HepG2 (cell line): Measurements from ENCODE around the gene EPS8. TPM values are rescaled to one million over a fixed set of nuclear protein-coding genes. Genes with fewer than 3 reads are reported as not detected.

ENCODE experiments used
- ATAC-seq: fragments of 200-7000 bp; cut with Tn5 transposase; 3 replicates; pipeline ENCODE4 v1.9.1; 2020; ENCODE audit warnings: mild to moderate bottlenecking, moderate library complexity
- BruUV-seq: library from RNA; stranded (reverse); fragments of 400-500 nt; replicated peaks from 2 replicates; lab custom pipeline; 2021; lab: Mats Ljungman, UMichigan
- CTCF ChIA-PET: fragments of 300-600 bp; formaldehyde crosslinking; extraction: SDS; loops from one replicate; lab custom pipeline; 2021; ENCODE audit warnings: low total read pairs, inconsistent platforms, low intra/inter-chr PET ratio; lab: Yijun Ruan, JAX
- POLR2A ChIA-PET: fragments of 350-600 bp; sonication (Branson Sonifier 250); formaldehyde crosslinking; loops from one replicate; lab custom pipeline; 2020; ENCODE audit warnings: antibody characterized with exemption, inconsistent platforms; lab: Yijun Ruan, JAX
- DNase-seq: peaks from one replicate; pipeline ENCODE4 v3.0.0-alpha.2; 2015; ENCODE audit warnings: low spot score
- FAIRE-seq: peaks from 3 replicates; lab custom pipeline; 2011; peaks lifted over from hg19 to GRCh38; lab: Jason Lieb, UNC
- H2AFZ ChIP-seq: one replicate; pipeline ENCODE4 v1.6.1; 2011; ENCODE audit warnings: low read length, inconsistent platforms
- H3K27ac ChIP-seq: fragments of 300-600 bp; 3 replicates; pipeline ENCODE4 v1.8.0; 2011; ENCODE audit warnings: mixed run types, mild to moderate bottlenecking, mixed read lengths, low read length, inconsistent platforms; ENCODE audit not compliant: insufficient read depth; ENCODE audit errors: extremely low read length
- H3K27me3 ChIP-seq, 2 experiments: fragments of 200-600 bp in 1 of 2; 2 replicates in 1 of 2; 3 replicates in 1 of 2; pipeline versions ENCODE4 v1.6.0 to v1.8.0; 2011; ENCODE audit warnings: low read length in 2 of 2, mild to moderate bottlenecking in 2 of 2, moderate library complexity in 2 of 2, inconsistent platforms in 1 of 2; ENCODE audit not compliant: insufficient read depth in 2 of 2, control insufficient read depth in 1 of 2
- H3K36me3 ChIP-seq, 2 experiments: fragments of 200-600 bp in 1 of 2; replicated peaks in 1 of 2; 2 replicates in 1 of 2; 3 replicates in 1 of 2; pipeline versions ENCODE4 v1.5.1 to v1.8.0; 2011; ENCODE audit warnings: low read length in 2 of 2, inconsistent platforms in 1 of 2; ENCODE audit not compliant: insufficient read depth in 2 of 2, control insufficient read depth in 1 of 2
- H3K4me1 ChIP-seq: 2 replicates; pipeline ENCODE4 v1.5.1; 2012; ENCODE audit warnings: low read length, inconsistent platforms; ENCODE audit not compliant: insufficient read depth
- H3K4me2 ChIP-seq: 2 replicates; pipeline ENCODE4 v1.6.0; 2011; ENCODE audit warnings: low read depth, low read length, inconsistent platforms
- H3K4me3 ChIP-seq, 3 experiments: fragments of 200-600 bp in 1 of 3; sonication (generic), shearing (Covaris generic) in 1 of 3; replicated peaks in 1 of 3; 2 replicates each; pipeline ENCODE4 v1.5.1; 2011 to 2016; ENCODE audit warnings: low read length in 3 of 3, inconsistent platforms in 2 of 3, low read depth in 2 of 3, mild to moderate bottlenecking in 2 of 3, control low read depth in 1 of 3, mixed read lengths in 1 of 3; ENCODE audit not compliant: insufficient read depth in 1 of 3
- H3K79me2 ChIP-seq: one replicate; pipeline ENCODE4 v1.6.1; 2011; ENCODE audit warnings: low read length, inconsistent platforms; ENCODE audit not compliant: insufficient read depth
- H3K9ac ChIP-seq: 2 replicates; pipeline ENCODE4 v1.6.0; 2011; ENCODE audit warnings: mild to moderate bottlenecking, low read depth, low read length, inconsistent platforms; ENCODE audit not compliant: insufficient read depth
- H3K9me3 ChIP-seq: 2 replicates; pipeline ENCODE4 v1.5.1; 2012; ENCODE audit warnings: mild to moderate bottlenecking, low read length
- H4K20me1 ChIP-seq: 2 replicates; pipeline ENCODE4 v1.6.0; 2011; ENCODE audit warnings: inconsistent platforms, mild to moderate bottlenecking, low read length, moderate library complexity; ENCODE audit not compliant: insufficient read depth
- AGO2 ChIP-seq: fragments of 200-400 bp; formaldehyde crosslinking; optimal IDR thresholded peaks from 2 replicates; pipeline ENCODE3; 2017; ENCODE audit warnings: mild to moderate bottlenecking, low read depth, low read length, moderate library complexity
- CREB1 ChIP-seq, 2 experiments: fragments of 450-650 bp in 1 of 2; IDR thresholded peaks; 2 replicates each; pipeline ENCODE4 v1.6.1; 2016 to 2017; ENCODE audit warnings: control low read depth in 1 of 2, mild to moderate bottlenecking in 1 of 2, missing compliant biosample characterization in 1 of 2, missing genetic modification characterization in 1 of 2
- FOXA1 ChIP-seq, 2 experiments: fragments of 450-650 bp in 1 of 2; sonication (generic) in 1 of 2; formaldehyde crosslinking in 1 of 2; IDR thresholded peaks; 2 replicates each; pipeline versions ENCODE4 v1.4.0 to v1.6.1; 2016 to 2020; ENCODE audit warnings: missing genetic modification reagents in 1 of 2
- GABPA ChIP-seq, 2 experiments: IDR thresholded peaks; 2 replicates each; pipeline ENCODE4 v1.6.1; 2011 to 2016; ENCODE audit warnings: low read depth in 2 of 2, low read length in 1 of 2, missing biosample characterization in 1 of 2, missing genetic modification characterization in 1 of 2
- HCFC1 ChIP-seq: fragments of 150-350 bp; IDR thresholded peaks from 2 replicates; pipeline ENCODE4 v1.6.1; 2014; ENCODE audit warnings: low read depth, low read length
- KLF12 ChIP-seq: sonication (generic); formaldehyde crosslinking; IDR thresholded peaks from 2 replicates; pipeline ENCODE4 v1.4.0; 2020; ENCODE audit warnings: missing genetic modification reagents, borderline replicate concordance
- RARG ChIP-seq: sonication (generic); formaldehyde crosslinking; IDR thresholded peaks from 2 replicates; pipeline ENCODE4 v1.4.0; 2020; ENCODE audit warnings: low read depth, mild to moderate bottlenecking, missing genetic modification reagents
- SCMH1 ChIP-seq: sonication (generic); formaldehyde crosslinking; IDR thresholded peaks from 2 replicates; pipeline ENCODE4 v1.9.0; 2021; ENCODE audit warnings: missing genetic modification reagents, mild to moderate bottlenecking, borderline replicate concordance
- SIX1 ChIP-seq: sonication (generic); formaldehyde crosslinking; IDR thresholded peaks from 2 replicates; pipeline ENCODE4 v1.4.0; 2020; ENCODE audit warnings: missing genetic modification reagents, borderline replicate concordance
- SOX13 ChIP-seq, 3 experiments: fragments of 450-650 bp in 1 of 3; sonication (generic) in 1 of 3; formaldehyde crosslinking in 1 of 3; IDR thresholded peaks in 2 of 3; conservative IDR thresholded peaks in 1 of 3; 2 replicates each; pipeline versions ENCODE4 v1.5.0 to v1.6.1; 2016 to 2020; ENCODE audit warnings: antibody characterized with exemption in 1 of 3, mild to moderate bottlenecking in 1 of 3, missing compliant biosample characterization in 1 of 3, missing genetic modification reagents in 1 of 3, moderate library complexity in 1 of 3
- SOX6 ChIP-seq, 2 experiments: fragments of 450-650 bp in 1 of 2; sonication (generic) in 1 of 2; formaldehyde crosslinking in 1 of 2; IDR thresholded peaks; 2 replicates each; pipeline versions ENCODE4 v1.4.0 to v1.6.1; 2017 to 2020; ENCODE audit warnings: antibody characterized with exemption in 1 of 2, mild to moderate bottlenecking in 1 of 2, missing genetic modification reagents in 1 of 2
- ZNF180 ChIP-seq: sonication (generic); formaldehyde crosslinking; IDR thresholded peaks from 2 replicates; pipeline ENCODE4 v1.4.0; 2020; ENCODE audit warnings: low read depth, missing genetic modification reagents, borderline replicate concordance
- ZNF331 ChIP-seq: sonication (generic); formaldehyde crosslinking; IDR thresholded peaks from 2 replicates; pipeline ENCODE4 v1.4.0; 2020; ENCODE audit warnings: missing genetic modification reagents
- ZNF335 ChIP-seq: sonication (generic); formaldehyde crosslinking; IDR thresholded peaks from 2 replicates; pipeline ENCODE4 v1.4.0; 2020; ENCODE audit warnings: missing genetic modification reagents
- ZNF660 ChIP-seq: sonication (generic); formaldehyde crosslinking; IDR thresholded peaks from 2 replicates; pipeline ENCODE4 v1.5.1; 2020; ENCODE audit warnings: mild to moderate bottlenecking, low read depth, missing genetic modification reagents, borderline replicate concordance
- WGBS: methylation state at CpG from one replicate; pipeline ENCODE4 v1.1.6; 2017; ENCODE audit warnings: low lambda C conversion rate; 5-methylcytosine and 5-hydroxymethylcytosine counted together
- in situ Hi-C: cut with HindIII; loops from 2 replicates; pipeline ENCODE4 v1.10.0; 2017; ENCODE audit warnings: low pct_unique_long_range_greater_than_20kb; ENCODE audit not compliant: extremely low pct_ligation_motif_present
- intact Hi-C: fragments of 100-400 bp; cut with micrococcal nuclease; formaldehyde crosslinking; loops from one replicate; pipeline ENCODE4 v1.10.0; 2022; ENCODE audit not compliant: unreplicated experiment
- polyA plus RNA-seq, 8 experiments: library from polyadenylated mRNA; depleted of rRNA in 3 of 8; stranded (reverse) in 7 of 8; unstranded in 1 of 8; fragments of >200 nt; fragmentation: Illumina TruSeq in 4 of 8; extraction: Trizol in 4 of 8; gene quantifications; 2 replicates each; pipeline versions ENCODE4 v1.2.1 to v1.2.3, GENCODE V29; 2011 to 2016; ENCODE audit warnings: low read depth in 4 of 8, missing spikeins in 1 of 8, mixed read lengths in 1 of 8; ENCODE audit not compliant: insufficient read depth in 1 of 8
- total RNA-seq, 5 experiments: library from RNA; depleted of rRNA; stranded (reverse); fragments of >200 nt; fragmentation: Illumina TruSeq; extraction: Trizol; gene quantifications; 2 replicates each; pipeline ENCODE4 v1.2.3, GENCODE V29; 2016; ENCODE audit warnings: low read depth in 1 of 5
- TF ChIP-seq, protein P1 (sequence below): sonication (generic); formaldehyde crosslinking; conservative IDR thresholded peaks from 2 replicates; pipeline ENCODE4 v1.8.0; 2022; ENCODE audit warnings: missing genetic modification reagents
- TF ChIP-seq, protein P2 (sequence below): sonication (generic); formaldehyde crosslinking; conservative IDR thresholded peaks from 2 replicates; pipeline ENCODE4 v1.4.0; 2020; ENCODE audit warnings: missing genetic modification reagents
- TF ChIP-seq, protein P3 (sequence below): sonication (generic); formaldehyde crosslinking; IDR thresholded peaks from 2 replicates; pipeline ENCODE4 v1.8.0; 2022; ENCODE audit warnings: missing genetic modification reagents, low read depth, mild to moderate bottlenecking, borderline replicate concordance

The EPS8 gene
- total and polyA plus RNA-seq, 2 of the 13 experiments (the other 11 are each of a cell fraction or from before 2014, with no cell fraction given) = 37.1 to 43.4 TPM

DNA sequence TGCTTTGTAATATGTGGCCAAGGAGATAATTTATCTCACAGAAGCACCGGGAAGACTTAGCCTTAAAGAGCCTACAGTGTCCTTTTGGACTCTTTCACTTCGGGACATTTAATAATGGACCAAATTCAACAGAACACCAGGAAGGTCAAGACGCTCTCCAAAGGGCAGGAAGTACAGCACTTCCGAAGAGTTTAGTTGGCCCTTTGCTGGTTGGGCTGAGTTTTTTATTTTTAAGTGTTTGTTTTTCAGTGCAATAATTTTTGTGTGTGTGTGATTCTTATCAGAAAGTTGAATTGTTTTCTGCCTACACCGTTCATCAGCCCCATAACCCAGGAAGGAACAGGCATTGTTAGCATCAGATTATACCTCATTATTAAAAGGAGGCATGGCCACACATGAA, 193.0 kb downstream of the EPS8 start (continued):
- TF ChIP-seq, protein P1, sequence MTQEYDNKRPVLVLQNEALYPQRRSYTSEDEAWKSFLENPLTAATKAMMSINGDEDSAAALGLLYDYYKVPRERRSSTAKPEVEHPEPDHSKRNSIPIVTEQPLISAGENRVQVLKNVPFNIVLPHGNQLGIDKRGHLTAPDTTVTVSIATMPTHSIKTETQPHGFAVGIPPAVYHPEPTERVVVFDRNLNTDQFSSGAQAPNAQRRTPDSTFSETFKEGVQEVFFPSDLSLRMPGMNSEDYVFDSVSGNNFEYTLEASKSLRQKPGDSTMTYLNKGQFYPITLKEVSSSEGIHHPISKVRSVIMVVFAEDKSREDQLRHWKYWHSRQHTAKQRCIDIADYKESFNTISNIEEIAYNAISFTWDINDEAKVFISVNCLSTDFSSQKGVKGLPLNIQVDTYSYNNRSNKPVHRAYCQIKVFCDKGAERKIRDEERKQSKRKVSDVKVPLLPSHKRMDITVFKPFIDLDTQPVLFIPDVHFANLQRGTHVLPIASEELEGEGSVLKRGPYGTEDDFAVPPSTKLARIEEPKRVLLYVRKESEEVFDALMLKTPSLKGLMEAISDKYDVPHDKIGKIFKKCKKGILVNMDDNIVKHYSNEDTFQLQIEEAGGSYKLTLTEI (CRISPR knock-in tag) = no peak
- TF ChIP-seq, protein P2, sequence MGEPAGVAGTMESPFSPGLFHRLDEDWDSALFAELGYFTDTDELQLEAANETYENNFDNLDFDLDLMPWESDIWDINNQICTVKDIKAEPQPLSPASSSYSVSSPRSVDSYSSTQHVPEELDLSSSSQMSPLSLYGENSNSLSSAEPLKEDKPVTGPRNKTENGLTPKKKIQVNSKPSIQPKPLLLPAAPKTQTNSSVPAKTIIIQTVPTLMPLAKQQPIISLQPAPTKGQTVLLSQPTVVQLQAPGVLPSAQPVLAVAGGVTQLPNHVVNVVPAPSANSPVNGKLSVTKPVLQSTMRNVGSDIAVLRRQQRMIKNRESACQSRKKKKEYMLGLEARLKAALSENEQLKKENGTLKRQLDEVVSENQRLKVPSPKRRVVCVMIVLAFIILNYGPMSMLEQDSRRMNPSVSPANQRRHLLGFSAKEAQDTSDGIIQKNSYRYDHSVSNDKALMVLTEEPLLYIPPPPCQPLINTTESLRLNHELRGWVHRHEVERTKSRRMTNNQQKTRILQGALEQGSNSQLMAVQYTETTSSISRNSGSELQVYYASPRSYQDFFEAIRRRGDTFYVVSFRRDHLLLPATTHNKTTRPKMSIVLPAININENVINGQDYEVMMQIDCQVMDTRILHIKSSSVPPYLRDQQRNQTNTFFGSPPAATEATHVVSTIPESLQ (CRISPR knock-in tag) = no peak
- TF ChIP-seq, protein P3, sequence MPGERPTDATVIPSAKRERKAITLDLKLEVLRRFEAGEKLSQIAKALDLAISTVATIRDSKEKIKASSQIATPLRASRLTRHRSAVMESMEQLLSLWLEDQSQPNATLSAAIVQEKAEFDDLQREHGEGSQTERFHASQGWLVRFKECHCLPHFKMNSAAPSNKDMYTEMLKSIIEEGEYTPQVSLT (CRISPR knock-in tag) = no peak
- no peak for TF ChIP-seq ZNF180 (CRISPR knock-in tag)
- TF ChIP-seq CREB1 (IDR thresholded peaks at IDR 0.05) = no peak
- no peak for TF ChIP-seq CREB1 (CRISPR knock-in tag; IDR thresholded peaks at IDR 0.05)
- no peak for TF ChIP-seq SCMH1 (CRISPR knock-in tag)

DNA sequence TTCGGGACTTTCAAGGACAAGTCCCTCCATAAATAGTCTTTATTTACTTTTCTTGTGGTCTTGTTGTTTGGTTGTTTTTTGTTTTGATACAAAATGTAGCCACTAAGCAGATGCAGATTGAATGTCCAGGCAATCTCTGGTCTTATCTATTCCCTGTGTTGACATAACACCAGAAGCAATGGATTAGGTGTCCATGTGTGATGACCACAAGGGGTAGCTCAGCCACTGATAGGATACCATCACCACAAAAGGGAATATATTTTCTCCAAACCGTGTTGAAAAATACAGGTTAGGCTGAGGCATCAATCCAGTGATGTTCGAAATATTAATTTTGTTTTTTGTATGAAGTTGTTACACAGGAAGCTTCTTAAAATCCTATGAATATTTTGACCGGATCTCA, 196.3 kb downstream of the EPS8 start:
- peak; percentile 42 for FAIRE-seq
- ChIA-PET POLR2A (no interaction called here), CTCF (interaction anchor here (6.0 kb wide), 1 partner anchor 263 kb away, joined by 84 read pairs; no protein-coding TSS in a partner anchor)
- H3K79me2 ChIP-seq = no peaks in the 10 kb centered on the region
- no peaks in the 10 kb centered on the region for H3K9me3 ChIP-seq
- no peaks in the 10 kb centered on the region for H3K36me3 ChIP-seq
- H4K20me1 ChIP-seq = no peaks in the 10 kb centered on the region
- H2AFZ ChIP-seq = no peak overlapping the region
- no peak overlapping the region for H3K4me3 ChIP-seq
- H3K4me2 ChIP-seq = no peak overlapping the region
- H3K27me3 ChIP-seq = no peaks in the 10 kb centered on the region; a peak in 2 of 5 replicates
- BruUV-seq = no TSS peak
- H3K9ac ChIP-seq = no peak overlapping the region
- ATAC-seq = peak; percentile 68
- peak; percentile 51 for DNase-seq
- H3K27ac ChIP-seq = no peak overlapping the region
- 53% methylated on average over 4 of the region's 4 CpGs for WGBS
- intact Hi-C loops = loop anchor here (5.0 kb wide), 3 partner anchors 34 to 119 kb away; no protein-coding TSS in a partner anchor
- in situ Hi-C loops = no loop called here
- peaks cover 44% of the 10 kb centered on the region for H3K4me1 ChIP-seq
- TF ChIP-seq ZNF331 (CRISPR knock-in tag) = peak; percentile 45; the same call in 1 of the 2 replicates
- TF ChIP-seq SOX13 (IDR thresholded peaks at IDR 0.05) = peak; percentile 67
- peak in 1 of 2 experiments; percentile 96; a peak in 2 of 4 replicates for TF ChIP-seq SOX13 (CRISPR knock-in tag; conservative IDR thresholded peaks at IDR 0.05 in 1 of 2, IDR thresholded peaks at IDR 0.05 in 1 of 2)
- no peak for TF ChIP-seq ZNF335 (CRISPR knock-in tag)
- no peak for TF ChIP-seq FOXA1 (IDR thresholded peaks at IDR 0.05)
- peak; percentile 91 for TF ChIP-seq FOXA1 (CRISPR knock-in tag; IDR thresholded peaks at IDR 0.05)
- TF ChIP-seq AGO2 = no peak
- no peak for TF ChIP-seq ZNF660
- TF ChIP-seq SIX1 (CRISPR knock-in tag) = peak; percentile 40; the same call in 1 of the 2 replicates
- no peak for TF ChIP-seq GABPA (IDR thresholded peaks at IDR 0.05; ENCODE audit: low read depth, low read length)
- no peak for TF ChIP-seq GABPA (CRISPR knock-in tag; IDR thresholded peaks at IDR 0.05; ENCODE audit: low read depth)
- TF ChIP-seq HCFC1 = no peak
- TF ChIP-seq RARG = no peak
- TF ChIP-seq KLF12 = no peak
- TF ChIP-seq SOX6 (IDR thresholded peaks at IDR 0.05) = no peak
- peak; percentile 88 for TF ChIP-seq SOX6 (CRISPR knock-in tag; IDR thresholded peaks at IDR 0.05)
